ENCODE results near the gene RHBDF2. TPM values are rescaled to one million over a fixed set of nuclear protein-coding genes. Genes with fewer than 3 reads are reported as not detected.

Gene RHBDF2
- total and polyA plus RNA-seq, 2 donors (not counting 1 experiment from before 2014, with no cell fraction given), result 288 to 482 TPM

- Histone ChIP-seq H3K4me3 (ENCODE audit: control extremely low read depth in 1 of 5, extremely low read depth in 1 of 5, insufficient read depth in 1 of 5, low read depth in 2 of 5, low read length in 4 of 5) (peak overlapping the region in 4 of 5 experiments; percentile 79 to 97 (median 96)), H3K27me3 (replicated peaks in 1 of 4; ENCODE audit: control extremely low read depth in 1 of 4, control insufficient read depth in 3 of 4, insufficient read depth in 4 of 4, low read length in 3 of 4) (no peaks in the 10 kb centered on the region), H3K4me1 (ENCODE audit: control insufficient read depth in 2 of 2, insufficient read depth in 2 of 2, low read length in 2 of 2) (peaks cover 65 to 86% of the 10 kb centered on the region in 2 donors), H2AFZ (ENCODE audit: insufficient read depth, low read depth, low read length, poor library complexity, severe bottlenecking) (no peak overlapping the region), H3K9ac (ENCODE audit: low read length) (peak overlapping the region; percentile 86), H3K79me2 (ENCODE audit: control insufficient read depth, insufficient read depth, low read length) (peaks cover 93% of the 10 kb centered on the region), H3K36me3 (replicated peaks in 1 of 2; ENCODE audit: control extremely low read depth in 1 of 2, control insufficient read depth in 1 of 2, extremely low read depth in 1 of 2, insufficient read depth in 2 of 2, low read length in 1 of 2) (peaks cover 0 to 45% of the 10 kb centered on the region in 2 experiments), H3K9me3 (ENCODE audit: control extremely low read depth in 1 of 3, control insufficient read depth in 2 of 3, insufficient read depth in 1 of 3, low read length in 2 of 3) (no peaks in the 10 kb centered on the region), H3K27ac (ENCODE audit: low read length in 2 of 2) (peak overlapping the region; percentile 78 to 94), H4K20me1 (ENCODE audit: control insufficient read depth, insufficient read depth, low read length, poor library complexity, severe bottlenecking) (peaks cover 53% of the 10 kb centered on the region), H3K4me2 (replicated peaks; ENCODE audit: low read depth, low read length, poor library complexity, severe bottlenecking) (peak overlapping the region; percentile 82)
- Mint-ChIP-seq H3K4me3 (peak overlapping the region; percentile 97), H3K27ac (peak overlapping the region; percentile 88), H3K27me3 (no peaks in the 10 kb centered on the region), H3K4me1 (peaks cover 83% of the 10 kb centered on the region), H3K9me3 (ENCODE audit: insufficient read depth) (no peaks in the 10 kb centered on the region)
- intact Hi-C loops (cut with micrococcal nuclease), result loop anchor here (10.0 kb wide), 1 partner anchor 223 kb away; no protein-coding TSS in a partner anchor
- POLR2A ChIA-PET, result interaction anchor here (22.8 kb wide), 1 partner anchor 15 kb away, joined by 478 read pairs; no protein-coding TSS in a partner anchor
- ATAC-seq (ENCODE audit: low read depth), result no peak
- DNase-seq, result no peak
- TF ChIP-seq CTCF (IDR thresholded peaks at IDR 0.05) (no peak), EZH2 (IDR thresholded peaks at IDR 0.05; ENCODE audit: borderline replicate concordance, insufficient read depth, low read depth, low read length, poor library complexity, severe bottlenecking) (no peak)
- WGBS (ENCODE audit: insufficient coverage), result 92% methylated on average over 2 of the region's 2 CpGs
- CTCF ChIA-PET, result interaction anchor here (1.5 to 20.8 kb wide), 6 partner anchors 10 to 89 kb away, joined by 4 to 442 read pairs (median 18); partner anchors contain the start of gene AANAT
Observed at GRCh38 chr17:76497699-76497978, 3.6 kb downstream of the RHBDF2 start.

- ChIA-PET POLR2A (interaction anchor here (1.4 to 22.8 kb wide), 2 partner anchors 14 to 29 kb away, joined by 3 to 478 read pairs; partner anchors contain the start of gene AANAT), CTCF (interaction anchor here (1.7 to 20.8 kb wide), 5 partner anchors 9 to 99 kb away, joined by 4 to 442 read pairs (median 26); partner anchors contain the start of gene AANAT)
- Mint-ChIP-seq H3K4me3 (peak overlapping the region; percentile 97), H3K4me1 (peaks cover 83% of the 10 kb centered on the region), H3K27me3 (no peaks in the 10 kb centered on the region), H3K9me3 (ENCODE audit: insufficient read depth) (no peaks in the 10 kb centered on the region), H3K27ac (peak overlapping the region; percentile 88)
- H3K27me3 ChIP-seq (replicated peaks in 1 of 4; ENCODE audit: control extremely low read depth in 1 of 4, control insufficient read depth in 3 of 4, insufficient read depth in 4 of 4, low read length in 3 of 4), result no peaks in the 10 kb centered on the region
- peaks cover 65 to 86% of the 10 kb centered on the region in 2 donors for H3K4me1 ChIP-seq (ENCODE audit: control insufficient read depth in 2 of 2, insufficient read depth in 2 of 2, low read length in 2 of 2)
- H3K36me3 ChIP-seq (replicated peaks in 1 of 2; ENCODE audit: control extremely low read depth in 1 of 2, control insufficient read depth in 1 of 2, extremely low read depth in 1 of 2, insufficient read depth in 2 of 2, low read length in 1 of 2), result peaks cover 0 to 45% of the 10 kb centered on the region in 2 experiments
- H3K4me3 ChIP-seq (ENCODE audit: control extremely low read depth in 1 of 5, extremely low read depth in 1 of 5, insufficient read depth in 1 of 5, low read depth in 2 of 5, low read length in 4 of 5), result no peak overlapping the region
- WGBS (ENCODE audit: insufficient coverage), result 67% methylated on average over 6 of the region's 6 CpGs
- TF ChIP-seq CTCF (IDR thresholded peaks at IDR 0.05) (no peak), EZH2 (IDR thresholded peaks at IDR 0.05; ENCODE audit: borderline replicate concordance, insufficient read depth, low read depth, low read length, poor library complexity, severe bottlenecking) (no peak)
- peak overlapping the region; percentile 82 for H3K4me2 ChIP-seq (replicated peaks; ENCODE audit: low read depth, low read length, poor library complexity, severe bottlenecking)
- DNase-seq, result no peak
- peak overlapping the region in 1 of 2 donors; percentile 94 for H3K27ac ChIP-seq (ENCODE audit: low read length in 2 of 2)
- H3K9me3 ChIP-seq (ENCODE audit: control extremely low read depth in 1 of 3, control insufficient read depth in 2 of 3, insufficient read depth in 1 of 3, low read length in 2 of 3), result no peaks in the 10 kb centered on the region
- ATAC-seq (ENCODE audit: low read depth), result no peak
- peaks cover 53% of the 10 kb centered on the region for H4K20me1 ChIP-seq (ENCODE audit: control insufficient read depth, insufficient read depth, low read length, poor library complexity, severe bottlenecking)
- H3K79me2 ChIP-seq (ENCODE audit: control insufficient read depth, insufficient read depth, low read length), result peaks cover 91% of the 10 kb centered on the region
- no peak overlapping the region for H3K9ac ChIP-seq (ENCODE audit: low read length)
- intact Hi-C loops (cut with micrococcal nuclease), result loop anchor here (10.0 kb wide), 1 partner anchor 222 kb away; no protein-coding TSS in a partner anchor
- H2AFZ ChIP-seq (ENCODE audit: insufficient read depth, low read depth, low read length, poor library complexity, severe bottlenecking), result no peak overlapping the region
Observed at GRCh38 chr17:76496464-76496863, 4.8 kb downstream of the RHBDF2 start.

Measured in B cell (primary cell).